NAMALWA (cell line): ENCODE data around the gene PDIK1L.
"Not testable (repeated sequence)": the region's sequence is repeated elsewhere in the genome, so short reads cannot be mapped to it uniquely, and the experiment has no call there.

Experiments
- DNase-seq: peaks from one replicate; pipeline ENCODE4 v3.0.0-alpha.2; 2015; ENCODE audit warnings: low spot score

PDIK1L gene

GRCh38 chr1:26090893-26091292 is 20.7 kb upstream of the PDIK1L start:
- DNase-seq = no peak

GRCh38 chr1:26092422-26092821 is 19.2 kb upstream of the PDIK1L start:
- DNase-seq = no peak

GRCh38 chr1:26093569-26093968 is 18.1 kb upstream of the PDIK1L start:
- not testable (repeated sequence) for DNase-seq

- DNase-seq = no peak
These were observed 17.5 kb upstream of the PDIK1L start for GRCh38 chr1:26094076-26094669.

GRCh38 chr1:26094677-26095383 is 16.8 kb upstream of the PDIK1L start:
- DNase-seq = no peak

GRCh38 chr1:26096471-26096870 is 15.2 kb upstream of the PDIK1L start:
- no peak for DNase-seq

GRCh38 chr1:26097696-26098095 is 13.9 kb upstream of the PDIK1L start:
- no peak for DNase-seq

GRCh38 chr1:26098602-26099001 is 13.0 kb upstream of the PDIK1L start:
- DNase-seq = no peak

GRCh38 chr1:26099780-26100179 is 11.8 kb upstream of the PDIK1L start:
- no peak for DNase-seq

GRCh38 chr1:26100204-26100603 is 11.4 kb upstream of the PDIK1L start:
- DNase-seq = not testable (repeated sequence)

- DNase-seq = no peak
These were observed 9.5 kb upstream of the PDIK1L start for GRCh38 chr1:26102119-26102518.

- DNase-seq = no peak
These were observed 9.1 kb upstream of the PDIK1L start for GRCh38 chr1:26102526-26102925.

GRCh38 chr1:26105226-26105548 is 6.4 kb upstream of the PDIK1L start:
- DNase-seq = not testable (repeated sequence)

GRCh38 chr1:26109229-26110164 is 2.1 kb upstream of the PDIK1L start:
- DNase-seq = no peak

- DNase-seq = peak; percentile 76
These were observed 694 bp upstream of the PDIK1L start for GRCh38 chr1:26110731-26111529.

- peak; percentile 59 for DNase-seq
These were observed 767 bp downstream of the PDIK1L start for GRCh38 chr1:26112407-26112775.

- no peak for DNase-seq
These were observed 2.7 kb downstream of the PDIK1L start for GRCh38 chr1:26114165-26114927.

GRCh38 chr1:26119892-26120608 is 8.4 kb downstream of the PDIK1L start:
- peak; percentile 43 for DNase-seq

GRCh38 chr1:26121854-26122773 is 10.5 kb downstream of the PDIK1L start:
- no peak for DNase-seq
